GM19455 (cell line): ENCODE results near the gene CPEB1.

ENCODE experiments used
- ATAC-seq: cut with Tn5 transposase; IDR thresholded peaks from one replicate; pipeline ENCODE4 v1.9.1; 2021; ENCODE audit not compliant: unreplicated experiment

CPEB1 gene

DNA sequence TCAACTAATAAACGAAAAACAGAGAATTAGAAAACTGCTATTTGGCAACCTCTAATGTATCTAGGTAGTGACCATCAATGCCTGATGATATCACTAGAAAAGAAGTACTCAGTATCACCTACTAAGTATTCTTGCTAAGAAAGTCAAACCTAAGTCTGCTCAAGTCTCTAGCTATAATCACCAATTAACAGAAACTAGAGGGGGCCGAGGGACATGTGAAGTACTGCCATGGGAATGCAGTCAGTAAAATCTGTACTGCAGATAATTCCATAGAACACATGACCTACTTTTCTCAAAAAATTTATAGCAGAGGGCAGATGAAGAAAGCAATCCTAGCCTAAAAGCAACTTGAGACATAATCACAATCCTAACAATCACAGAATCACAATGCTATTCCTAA is 51.4 kb downstream of the CPEB1 start:
- ATAC-seq: no peak

- no peak for ATAC-seq
Measured at GRCh38 chr15:82595203-82595602, 52.0 kb downstream of the CPEB1 start.

DNA sequence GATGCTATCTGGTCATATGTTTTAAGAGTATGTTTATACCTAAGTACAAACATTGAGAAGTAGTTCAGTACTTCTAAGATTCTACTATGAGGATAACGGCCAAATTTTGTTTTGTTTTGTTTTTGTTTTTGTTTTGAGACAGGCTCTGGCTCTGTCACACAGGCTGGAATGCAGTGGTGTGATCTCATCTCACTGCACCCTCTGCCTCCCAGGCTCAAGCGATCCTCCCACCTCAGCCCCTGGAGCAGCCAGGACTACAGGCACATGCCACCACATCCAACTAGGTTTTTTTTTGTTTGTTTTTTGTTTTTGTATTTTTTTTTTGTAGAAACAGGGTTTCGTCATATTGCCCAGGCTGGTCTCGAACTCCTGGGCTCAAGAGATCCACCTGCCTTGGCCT is 59.4 kb downstream of the CPEB1 start:
- ATAC-seq: no peak

- no peak for ATAC-seq
Measured at GRCh38 chr15:82585072-82585471, 62.1 kb downstream of the CPEB1 start.

DNA sequence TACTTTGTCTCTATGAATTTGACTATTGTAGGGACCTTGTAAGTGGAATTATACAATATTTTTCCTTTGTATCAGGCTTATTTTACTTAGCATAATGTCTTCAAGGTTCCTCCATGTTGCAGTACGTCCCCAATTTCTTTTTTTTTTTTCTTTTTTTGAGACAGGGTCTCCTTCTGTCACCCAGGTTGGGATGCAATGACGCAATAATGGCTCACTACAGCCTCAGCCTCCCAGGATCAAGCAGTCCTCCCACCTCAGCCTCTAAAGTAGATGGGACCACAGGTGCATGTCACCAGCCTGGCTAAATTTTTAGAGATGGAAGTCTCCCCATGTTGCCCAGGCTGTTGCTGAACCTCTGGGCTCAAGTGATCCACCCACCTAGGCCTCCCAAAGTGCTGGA is 66.5 kb downstream of the CPEB1 start:
- no peak for ATAC-seq

GRCh38 chr15:82575335-82575734 is 71.8 kb downstream of the CPEB1 start:
- no peak for ATAC-seq

GRCh38 chr15:82572986-82573385 is 74.2 kb downstream of the CPEB1 start:
- no peak for ATAC-seq

- no peak for ATAC-seq
Measured at GRCh38 chr15:82572311-82572710, 74.9 kb downstream of the CPEB1 start.

DNA sequence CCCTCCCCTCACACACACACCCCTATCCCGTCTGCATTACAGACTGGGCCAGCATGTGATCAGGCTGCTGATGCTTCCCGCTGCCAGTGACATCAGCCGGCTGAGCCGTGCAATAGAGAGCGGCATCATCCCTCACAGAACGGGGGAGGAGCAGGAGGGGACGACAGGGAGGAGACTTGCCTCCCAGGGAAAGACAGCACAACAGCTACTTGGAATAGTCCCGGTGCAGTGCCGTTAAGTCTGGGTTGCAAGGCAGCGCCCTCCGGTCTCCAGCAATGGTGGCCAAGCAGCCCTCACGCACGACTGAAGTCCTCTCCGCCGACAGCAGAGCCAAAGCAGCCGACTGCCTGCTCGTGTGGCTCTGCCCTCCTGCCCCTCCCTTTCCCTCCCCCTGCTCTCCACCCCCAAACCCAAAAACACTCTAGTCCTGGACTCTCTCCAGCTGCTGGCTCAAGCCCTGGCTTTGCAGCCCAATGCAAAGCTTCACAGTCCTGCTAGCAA is 75.4 kb downstream of the CPEB1 start:
- no peak for ATAC-seq

DNA sequence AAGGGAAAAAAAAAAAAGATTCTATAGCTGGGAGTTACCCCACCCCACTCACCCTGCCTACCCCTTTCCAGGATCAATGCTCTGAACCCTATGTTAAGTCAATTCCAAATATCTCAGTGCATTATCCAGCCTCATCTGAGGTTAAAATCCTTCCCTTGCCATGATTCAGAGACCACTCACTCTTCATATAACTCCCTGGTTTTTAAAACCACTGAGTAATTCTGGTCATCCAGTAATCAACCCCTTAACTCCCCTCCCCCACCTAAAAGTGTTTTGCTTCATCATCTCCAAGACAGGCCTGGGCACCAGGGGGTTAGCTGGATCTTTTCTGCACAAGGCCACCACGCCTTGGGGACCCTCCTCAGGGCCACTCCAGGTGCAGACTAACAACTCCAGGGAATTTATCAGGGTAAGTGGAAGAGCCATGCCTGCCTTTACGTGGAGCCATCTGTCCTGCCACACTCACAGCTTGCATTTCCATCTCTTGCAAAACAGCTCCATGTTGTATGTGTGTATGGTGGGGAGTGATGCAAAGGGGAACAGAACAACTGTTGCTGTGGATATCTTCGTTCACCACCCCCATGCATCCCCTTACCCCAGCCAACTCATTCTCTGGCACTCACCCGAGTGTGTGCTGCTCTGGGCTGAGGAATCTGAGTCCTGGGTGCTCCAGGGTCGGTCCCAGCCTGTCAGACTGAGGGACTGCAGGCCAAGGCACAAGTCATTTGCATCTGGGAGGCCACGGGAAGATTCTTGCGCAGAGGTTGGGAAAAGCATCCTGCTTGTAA is 76.2 kb downstream of the CPEB1 start:
- ATAC-seq: no peak

DNA sequence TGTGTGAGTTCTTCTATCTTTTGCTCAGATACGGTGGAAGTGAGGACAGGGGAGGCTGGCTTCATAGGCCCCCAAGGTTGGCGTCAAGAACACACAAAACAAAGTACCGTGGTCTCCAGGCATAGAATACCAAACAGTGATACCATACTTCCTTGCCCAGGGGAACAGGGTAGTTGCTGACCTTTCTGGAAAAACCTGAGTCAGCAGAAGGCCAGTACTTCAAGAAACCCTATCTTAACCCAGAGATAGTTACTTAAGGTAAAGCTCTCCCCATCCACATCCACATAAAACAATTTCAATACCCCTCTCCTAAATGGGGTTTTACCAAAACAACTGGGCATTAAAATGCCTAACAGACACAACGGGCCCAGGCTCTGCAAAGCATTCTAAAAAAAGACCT is 77.3 kb downstream of the CPEB1 start:
- ATAC-seq: no peak

GRCh38 chr15:82568986-82569385 is 78.2 kb downstream of the CPEB1 start:
- no peak for ATAC-seq

- ATAC-seq: no peak
Measured at GRCh38 chr15:82567661-82568060, 79.5 kb downstream of the CPEB1 start.

- no peak for ATAC-seq
Measured at GRCh38 chr15:82566690-82567089, 80.5 kb downstream of the CPEB1 start.

DNA sequence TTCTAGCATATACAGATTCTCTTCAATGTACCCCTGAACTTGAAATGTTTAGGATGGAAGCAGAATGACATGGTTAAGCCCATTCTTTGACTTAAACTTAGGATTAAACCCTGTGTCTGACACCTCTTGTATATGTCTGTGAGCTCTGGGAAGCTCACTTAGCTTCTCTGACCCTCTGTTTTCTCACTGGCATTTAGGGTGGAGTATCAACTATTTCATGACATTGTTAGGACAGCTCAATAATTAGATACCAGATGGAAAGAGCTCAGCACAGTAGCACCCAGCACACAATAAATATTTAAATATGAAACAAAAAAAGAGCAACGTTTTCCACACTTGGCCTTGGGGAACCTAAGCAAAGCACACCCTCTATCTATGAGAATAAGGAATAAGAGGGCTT is 88.7 kb downstream of the CPEB1 start:
- no peak for ATAC-seq

- ATAC-seq: no peak
Measured at GRCh38 chr15:82556315-82557035, 90.7 kb downstream of the CPEB1 start.

DNA sequence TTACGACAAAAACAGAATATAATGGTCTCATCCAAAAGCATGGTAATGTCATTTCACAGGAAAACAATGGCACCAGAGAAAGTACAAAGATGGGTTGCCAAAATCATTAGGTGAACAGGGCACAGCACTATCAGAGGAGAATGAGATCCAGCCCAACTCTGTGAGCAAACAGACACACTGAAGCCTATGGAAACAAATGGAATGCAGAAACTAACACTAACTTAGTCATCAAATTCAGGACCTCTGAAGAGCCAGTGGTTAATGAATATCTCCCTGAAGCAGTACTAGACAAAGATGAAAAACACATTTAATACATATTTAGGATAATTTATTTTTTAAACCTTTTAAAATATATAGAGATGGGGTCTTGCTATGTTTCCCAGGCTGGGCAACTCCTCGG is 92.3 kb downstream of the CPEB1 start:
- ATAC-seq: no peak

DNA sequence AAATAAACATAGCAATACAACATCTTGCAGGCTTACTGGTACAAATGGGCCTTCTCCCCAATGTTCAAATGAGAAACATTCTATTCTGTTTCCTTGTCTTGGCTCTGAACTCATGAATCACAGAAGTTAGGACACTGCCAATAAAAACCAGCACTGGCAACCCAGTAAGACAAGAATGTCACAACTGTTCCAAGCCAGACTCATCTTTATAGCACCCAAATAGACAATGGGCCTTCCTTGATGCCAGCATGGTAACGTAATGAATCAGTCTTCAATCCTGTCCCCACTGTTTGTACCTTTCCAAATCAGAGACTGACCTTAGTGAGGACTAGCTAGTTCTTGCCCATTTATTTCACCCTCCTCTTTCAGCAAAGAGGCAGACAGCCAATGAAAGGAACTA is 92.8 kb downstream of the CPEB1 start:
- ATAC-seq: no peak

DNA sequence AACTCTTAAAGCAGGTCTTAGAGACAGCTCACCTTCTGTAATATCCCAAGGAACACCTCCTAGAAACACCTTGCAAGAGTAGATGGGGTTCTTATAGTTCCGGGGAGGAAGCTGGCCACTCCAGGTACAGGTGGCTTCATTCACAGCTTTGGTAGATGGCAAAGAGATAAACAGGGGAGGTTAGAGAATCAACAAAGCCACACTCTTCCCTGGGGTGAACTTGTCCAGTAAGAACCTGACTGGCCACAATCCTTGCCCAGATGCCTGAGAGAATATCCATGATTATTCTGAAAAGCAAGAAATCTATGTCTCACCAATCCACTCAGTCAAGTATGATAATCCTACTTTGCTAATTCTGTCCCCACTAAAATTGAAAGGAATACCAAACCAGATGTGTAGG is 93.3 kb downstream of the CPEB1 start:
- no peak for ATAC-seq

DNA sequence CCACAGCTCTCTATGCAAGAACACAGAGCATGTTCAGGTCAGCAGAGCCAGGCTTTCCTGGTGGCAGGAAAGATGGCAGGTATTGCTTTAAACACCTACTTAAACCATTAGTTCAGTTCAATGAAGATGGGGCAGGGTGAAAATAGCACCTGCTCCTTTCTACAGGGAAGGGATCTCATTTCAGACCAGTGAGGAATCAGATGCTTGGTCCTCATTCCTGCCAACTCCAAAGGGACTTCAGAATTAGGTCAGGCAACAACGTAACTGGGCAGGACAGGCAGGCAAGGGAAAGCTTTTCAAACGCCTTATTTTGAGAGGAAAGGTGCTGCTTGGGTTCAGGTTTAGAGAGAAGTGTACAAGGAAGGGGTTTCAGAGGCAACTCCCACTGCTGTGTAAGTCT is 94.3 kb downstream of the CPEB1 start:
- no peak for ATAC-seq

- no peak for ATAC-seq
Measured at GRCh38 chr15:82551646-82552247, 95.4 kb downstream of the CPEB1 start.

- no peak for ATAC-seq
Measured at GRCh38 chr15:82549199-82549665, 97.9 kb downstream of the CPEB1 start.
